Omental fat pad (tissue), 4 donors: ENCODE measurements around the gene ADARB1. TPM values are rescaled to one million over a fixed set of nuclear protein-coding genes. Genes with fewer than 3 reads are reported as not detected.

Experiments
- ATAC-seq: fragments of 150-250 bp; one replicate; pipeline ENCODE4 v1.9.1; 2016; ENCODE audit warnings: mild to moderate bottlenecking, moderate library complexity; ENCODE audit not compliant: low FRiP score
- DNase-seq: peaks from one replicate; pipeline ENCODE4 v3.0.0-alpha.2; 2019; ENCODE audit warnings: low spot score
- CTCF ChIP-seq, 3 donors: fragments of 450-650 bp; IDR thresholded peaks; one replicate each; pipeline ENCODE4 v1.5.1; 2016 to 2017; ENCODE audit warnings: antibody characterized with exemption in 3 of 3, mild to moderate bottlenecking in 3 of 3, moderate library complexity in 2 of 3
- total RNA-seq, 4 donors: library from RNA; depleted of rRNA; stranded (reverse); fragments of >200 nt; gene quantifications; one replicate each; pipeline ENCODE4 v1.1.0, GENCODE V29; 2016

The ADARB1 gene
- total RNA-seq, 4 donors from 2014 or later: 17.3 to 38.3 (median 23.3) TPM

DNA sequence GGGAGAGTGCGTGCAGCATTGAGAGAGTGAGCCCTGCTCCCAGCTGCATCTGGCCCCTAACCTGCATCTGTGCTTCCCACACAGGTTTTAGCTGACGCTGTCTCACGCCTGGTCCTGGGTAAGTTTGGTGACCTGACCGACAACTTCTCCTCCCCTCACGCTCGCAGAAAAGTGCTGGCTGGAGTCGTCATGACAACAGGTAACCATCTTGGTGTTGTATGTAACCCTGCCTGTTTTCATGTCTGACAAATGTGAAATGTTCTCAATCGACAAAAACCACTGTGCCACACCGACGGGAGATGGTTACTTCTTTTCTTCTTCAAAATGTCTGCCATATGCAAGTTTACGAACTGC is 105.8 kb downstream of the ADARB1 start:
- ATAC-seq (no peak), DNase-seq (no peak)
- TF ChIP-seq CTCF (IDR thresholded peaks at IDR 0.05): no peak

DNA sequence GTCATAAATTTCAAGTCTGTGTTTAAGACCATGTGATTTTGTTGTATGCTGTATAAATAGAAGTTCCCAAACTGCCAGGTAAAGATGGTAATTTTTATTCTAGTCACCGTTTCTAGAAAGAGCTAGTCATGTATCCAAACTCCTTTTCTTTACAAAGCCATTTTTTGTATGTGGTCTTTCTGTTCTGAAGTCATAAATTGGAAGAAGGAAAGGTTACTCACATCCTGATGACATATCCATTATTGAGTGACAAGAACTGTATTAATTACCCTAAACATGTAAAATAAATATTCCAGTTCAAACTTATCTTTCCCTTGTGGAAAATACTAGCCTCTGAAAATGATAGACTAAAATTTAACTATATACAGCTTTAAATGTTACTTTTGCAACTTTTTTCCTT is 108.6 kb downstream of the ADARB1 start:
- ATAC-seq (no peak), DNase-seq (no peak)
- TF ChIP-seq CTCF (IDR thresholded peaks at IDR 0.05): no peak

GRCh38 chr21:45183852-45184251 is 109.5 kb downstream of the ADARB1 start:
- no peak for TF ChIP-seq CTCF (IDR thresholded peaks at IDR 0.05)
- ATAC-seq (no peak), DNase-seq (no peak)

DNA sequence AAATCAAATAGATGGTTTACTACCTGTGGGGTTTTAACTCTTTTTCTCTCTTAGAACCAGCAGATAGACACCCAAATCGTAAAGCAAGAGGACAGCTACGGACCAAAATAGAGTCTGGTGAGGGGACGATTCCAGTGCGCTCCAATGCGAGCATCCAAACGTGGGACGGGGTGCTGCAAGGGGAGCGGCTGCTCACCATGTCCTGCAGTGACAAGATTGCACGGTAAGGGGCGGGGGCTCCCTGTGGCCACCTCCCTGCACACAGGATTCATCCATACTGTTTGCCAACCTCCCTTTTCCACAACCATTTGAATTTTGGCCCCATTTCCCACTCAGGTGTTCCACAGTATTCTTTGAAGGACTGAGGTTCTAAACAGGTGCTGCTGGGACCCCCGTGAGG is 110.5 kb downstream of the ADARB1 start:
- TF ChIP-seq CTCF (IDR thresholded peaks at IDR 0.05): no peak
- ATAC-seq (no peak), DNase-seq (no peak)

- no peak for ATAC-seq
- TF ChIP-seq CTCF (IDR thresholded peaks at IDR 0.05): no peak
- no peak for DNase-seq
These were observed 112.3 kb downstream of the ADARB1 start for GRCh38 chr21:45186709-45187108.

GRCh38 chr21:45187646-45188045 is 113.3 kb downstream of the ADARB1 start:
- no peak for DNase-seq
- TF ChIP-seq CTCF (IDR thresholded peaks at IDR 0.05): no peak
- ATAC-seq: no peak

DNA sequence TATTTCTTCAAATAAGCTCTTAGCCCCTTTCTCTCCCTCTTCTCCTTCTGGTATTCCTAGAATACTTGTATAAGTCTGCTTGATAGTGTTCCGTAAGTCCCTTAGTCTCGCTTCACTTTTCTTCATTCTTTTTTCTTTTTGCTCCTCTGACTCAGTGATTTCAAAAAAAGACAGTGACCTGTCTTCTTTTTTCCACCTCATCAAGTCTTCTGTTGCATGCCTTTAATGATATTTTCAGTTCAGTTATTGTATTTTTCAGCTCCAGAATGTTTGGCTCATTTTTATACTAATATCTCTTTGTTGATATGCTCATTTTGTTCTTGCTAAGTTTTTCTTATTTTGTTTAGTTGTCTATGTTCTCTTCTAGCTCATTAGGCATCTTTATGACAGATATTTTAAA is 115.6 kb downstream of the ADARB1 start:
- ATAC-seq (no peak), DNase-seq (no peak)
- TF ChIP-seq CTCF (IDR thresholded peaks at IDR 0.05): no peak
